K562 (cell line): ENCODE data around the gene ZDHHC11B. TPM values are rescaled to one million over a fixed set of nuclear protein-coding genes. Genes with fewer than 3 reads are reported as not detected.

Source experiments
- ATAC-seq: fragments of 200-7000 bp; cut with Tn5 transposase; 3 replicates; pipeline ENCODE4 v1.9.1; 2020; ENCODE audit warnings: moderate library complexity
- BruUV-seq: library from RNA; stranded (reverse); fragments of 400-500 nt; replicated peaks from 2 replicates; lab custom pipeline; 2021; lab: Mats Ljungman, UMichigan
- CTCF ChIA-PET: fragments of 300-600 bp; formaldehyde crosslinking; extraction: SDS; loops from one replicate; lab custom pipeline; 2021; ENCODE audit warnings: low intra/inter-chr PET ratio; lab: Yijun Ruan, JAX
- POLR2A ChIA-PET: fragments of 300-600, 350-650 bp; sonication (Branson Sonifier 250); formaldehyde crosslinking; extraction: SDS; loops from one replicate; lab custom pipeline; 2021; ENCODE audit warnings: antibody characterized with exemption, inconsistent platforms; lab: Yijun Ruan, JAX
- DNase-seq, 4 experiments: peaks; one replicate each; pipeline versions ENCODE4 v3.0.0 to v3.0.0-alpha.2; 2011 to 2018; ENCODE audit warnings: low spot score in 3 of 4, mixed read lengths in 3 of 4; ENCODE audit errors: extremely low read depth in 1 of 4
- FAIRE-seq: peaks from 2 replicates; lab custom pipeline; 2011; peaks lifted over from hg19 to GRCh38; lab: Jason Lieb, UNC
- H2AFZ ChIP-seq: 2 replicates; pipeline ENCODE4 v1.6.0; 2011; ENCODE audit warnings: low read depth, low read length, control low read depth, inconsistent platforms
- H3K27ac ChIP-seq: fragments of 200-600 bp; 3 replicates; pipeline ENCODE4 v1.8.0; 2011; ENCODE audit warnings: low read depth, mild to moderate bottlenecking, control low read depth, inconsistent platforms, low read length, moderate library complexity, mixed read lengths; ENCODE audit errors: extremely low read depth
- H3K27me3 ChIP-seq, 2 experiments: fragments of 300-600 bp in 1 of 2; 2 replicates in 1 of 2; 3 replicates in 1 of 2; pipeline versions ENCODE4 v1.6.0 to v1.8.0; 2011; ENCODE audit warnings: inconsistent platforms in 2 of 2, low read length in 2 of 2, mild to moderate bottlenecking in 1 of 2, mixed read lengths in 1 of 2, moderate library complexity in 1 of 2; ENCODE audit not compliant: control insufficient read depth in 2 of 2, insufficient read depth in 2 of 2
- H3K36me3 ChIP-seq: fragments of 300-600 bp; 3 replicates; pipeline ENCODE4 v1.8.0; 2011; ENCODE audit warnings: mild to moderate bottlenecking, low read length, inconsistent platforms; ENCODE audit not compliant: control insufficient read depth, insufficient read depth
- H3K4me1 ChIP-seq, 2 experiments: fragments of 200-600 bp in 1 of 2; replicated peaks in 1 of 2; 2 replicates in 1 of 2; 3 replicates in 1 of 2; pipeline versions ENCODE4 v1.5.1 to v1.8.0; 2011; ENCODE audit warnings: inconsistent platforms in 2 of 2, low read length in 2 of 2, mild to moderate bottlenecking in 1 of 2, mixed read lengths in 1 of 2, moderate library complexity in 1 of 2; ENCODE audit not compliant: control insufficient read depth in 2 of 2, insufficient read depth in 2 of 2
- H3K4me2 ChIP-seq: 2 replicates; pipeline ENCODE4 v1.6.1; 2011; ENCODE audit warnings: low read length, control low read depth, inconsistent platforms, mixed read lengths; ENCODE audit not compliant: insufficient read depth
- H3K4me3 ChIP-seq: fragments of 200-600 bp; sonication (generic), shearing (Covaris generic); 2 replicates; pipeline ENCODE4 v1.5.1; 2016; ENCODE audit warnings: control low read depth, inconsistent platforms
- H3K79me2 ChIP-seq: fragments of 200-600 bp; 3 replicates; pipeline ENCODE4 v1.8.0; 2011; ENCODE audit warnings: low read length, inconsistent platforms; ENCODE audit not compliant: control insufficient read depth, insufficient read depth
- H3K9ac ChIP-seq, 2 experiments: 2 replicates each; pipeline versions ENCODE4 v1.6.0 to v1.6.1; 2011; ENCODE audit warnings: low read depth in 2 of 2, low read length in 2 of 2, control low read depth in 1 of 2, inconsistent platforms in 1 of 2, mild to moderate bottlenecking in 1 of 2, mixed read lengths in 1 of 2; ENCODE audit not compliant: insufficient read depth in 1 of 2
- H3K9me1 ChIP-seq: one replicate; pipeline ENCODE4 v1.6.0; 2011; ENCODE audit warnings: inconsistent platforms, mild to moderate bottlenecking, low read length, moderate library complexity; ENCODE audit not compliant: control insufficient read depth, insufficient read depth
- H3K9me3 ChIP-seq: replicated peaks from 2 replicates; pipeline ENCODE4 v1.5.1; 2011; ENCODE audit warnings: low read depth, low read length, inconsistent platforms; ENCODE audit not compliant: control insufficient read depth, insufficient read depth
- H4K20me1 ChIP-seq: replicated peaks from 2 replicates; pipeline ENCODE4 v1.6.1; 2011; ENCODE audit warnings: low read length, inconsistent platforms, mixed read lengths; ENCODE audit not compliant: control insufficient read depth, insufficient read depth
- CGGBP1 ChIP-seq: fragments of 250-450 bp; sonication (Bioruptor Pico); IDR thresholded peaks from 2 replicates; pipeline ENCODE4 v1.9.0; 2021; ENCODE audit warnings: mild to moderate bottlenecking
- CHCHD3 ChIP-seq: fragments of 250-450 bp; sonication (Bioruptor Pico); IDR thresholded peaks from 2 replicates; pipeline ENCODE4 v2.1.2; 2022; ENCODE audit warnings: mild to moderate bottlenecking
- DMBX1 ChIP-seq: fragments of 250-450 bp; sonication (Bioruptor Pico); IDR thresholded peaks from 2 replicates; pipeline ENCODE4 v1.8.0; 2022; ENCODE audit warnings: inconsistent platforms, mild to moderate bottlenecking, moderate library complexity, borderline replicate concordance
- HMBOX1 ChIP-seq: sonication (generic); IDR thresholded peaks from 2 replicates; pipeline ENCODE4 v1.6.1; 2016
- NFXL1 ChIP-seq: fragments of 450-650 bp; formaldehyde crosslinking; IDR thresholded peaks from 2 replicates; pipeline ENCODE4 v1.4.0; 2021; ENCODE audit warnings: mild to moderate bottlenecking
- RBM22 ChIP-seq: fragments of 200-400 bp; formaldehyde crosslinking; IDR thresholded peaks from 2 replicates; pipeline ENCODE4 v1.6.1; 2018; ENCODE audit warnings: low read length, low read depth; ENCODE audit not compliant: poor library complexity, severe bottlenecking
- SAFB ChIP-seq: fragments of 200-400 bp; formaldehyde crosslinking; IDR thresholded peaks from 2 replicates; pipeline ENCODE4 v1.6.1; 2017; ENCODE audit warnings: low read depth, low read length, borderline replicate concordance
- SP1 ChIP-seq: sonication (generic); formaldehyde crosslinking; IDR thresholded peaks from 2 replicates; pipeline ENCODE4 v1.8.1; 2022; ENCODE audit warnings: mild to moderate bottlenecking, missing genetic modification reagents
- SRSF3 ChIP-seq: fragments of 200-400 bp; formaldehyde crosslinking; IDR thresholded peaks from 2 replicates; pipeline ENCODE4 v1.6.1; 2016; ENCODE audit warnings: mild to moderate bottlenecking, low read length, moderate library complexity; ENCODE audit not compliant: insufficient read depth
- ZNF217 ChIP-seq: sonication (generic); formaldehyde crosslinking; IDR thresholded peaks from 2 replicates; pipeline ENCODE4 v1.8.0; 2022; ENCODE audit warnings: mild to moderate bottlenecking, missing genetic modification reagents
- ZNF263 ChIP-seq: sonication (generic); formaldehyde crosslinking; IDR thresholded peaks from 2 replicates; pipeline ENCODE4 v1.8.0; 2022; ENCODE audit warnings: mild to moderate bottlenecking, missing genetic modification reagents, borderline replicate concordance
- ZNF3 ChIP-seq: fragments of 250-450 bp; sonication (Bioruptor Pico); IDR thresholded peaks from 2 replicates; pipeline ENCODE4 v1.5.0; 2021; ENCODE audit warnings: mild to moderate bottlenecking, moderate library complexity
- ZNF589 ChIP-seq: fragments of 200-800 bp; sonication (Bioruptor generic); IDR thresholded peaks from 2 replicates; pipeline ENCODE4 v1.6.1; 2016; ENCODE audit warnings: low read depth, missing genetic modification characterization, missing compliant biosample characterization
- ZNF639 ChIP-seq, 2 experiments: fragments of 200-800 bp in 1 of 2; sonication (Bioruptor generic) in 1 of 2; sonication (generic) in 1 of 2; formaldehyde crosslinking in 1 of 2; IDR thresholded peaks in 1 of 2; conservative IDR thresholded peaks in 1 of 2; 2 replicates each; pipeline versions ENCODE4 v1.5.0 to v1.6.1; 2016 to 2020; ENCODE audit warnings: missing compliant biosample characterization in 1 of 2, missing genetic modification characterization in 1 of 2, missing genetic modification reagents in 1 of 2
- WGBS: fragments of 100-300 bp; shearing (Covaris generic); methylation state at CpG from one replicate; pipeline ENCODE4 v1.1.6; 2016; ENCODE audit warnings: low coverage, mixed read lengths; ENCODE audit not compliant: insufficient coverage; ENCODE audit errors: missing lambda C conversion rate; 5-methylcytosine and 5-hydroxymethylcytosine counted together
- in situ Hi-C: fragments of 300-500 bp; cut with MboI; formaldehyde crosslinking; loops from 4 replicates; pipeline ENCODE4 v1.15.0; 2018; ENCODE audit warnings: inconsistent platforms, mixed read lengths
- intact Hi-C: fragments of 100-400 bp; cut with micrococcal nuclease; formaldehyde crosslinking; loops from 2 replicates; pipeline ENCODE4 v1.14.2; 2022
- polyA plus RNA-seq, 8 experiments: library from polyadenylated mRNA; depleted of rRNA in 4 of 8; stranded (reverse) in 5 of 8; unstranded in 3 of 8; fragments of >200 nt; fragmentation: Nextera tagmentation in 2 of 8; fragmentation: Illumina TruSeq in 1 of 8; extraction: Ambion mirVana in 2 of 8; extraction: Trizol in 1 of 8; gene quantifications; 2 replicates each; pipeline versions ENCODE4 v1.2.1 to v1.2.3, GENCODE V29; 2011 to 2014; ENCODE audit warnings: inconsistent platforms in 1 of 8, missing spikeins in 1 of 8
- total RNA-seq, 7 experiments: library from RNA; depleted of rRNA in 6 of 7; stranded (reverse); fragments of >200 nt in 6 of 7; fragmentation: Illumina TruSeq in 2 of 7; extraction: Trizol in 2 of 7; gene quantifications; 2 replicates each; pipeline versions ENCODE4 v1.2.1 to v1.2.3, GENCODE V29; 2011 to 2021; ENCODE audit warnings: low replicate concordance in 1 of 7

ZDHHC11B gene
- total and polyA plus RNA-seq, 9 of the 15 experiments (the other 6 are each of a cell fraction or from before 2014, with no cell fraction given): 0.03 to 0.23 (median 0.15) TPM; not detected in 3

GRCh38 chr5:684751-685216 is 99.7 kb downstream of the ZDHHC11B start:
- no TSS peak for BruUV-seq
- Histone ChIP-seq H3K36me3 (no peaks in the 10 kb centered on the region), H3K4me1 (no peaks in the 10 kb centered on the region; a peak in 1 of 5 replicates), H4K20me1 (0 out of 2 replicates have a peak, but pooled peaks cover 6% of the 10 kb centered on the region), H3K27ac (no peak overlapping the region), H3K4me2 (no peak overlapping the region), H3K9me3 (no peaks in the 10 kb centered on the region), H3K79me2 (no peaks in the 10 kb centered on the region), H3K27me3 (peaks cover 7 to 34% of the 10 kb centered on the region in 2 experiments; a peak in 4 of 5 replicates), H2AFZ (no peak overlapping the region), H3K9me1 (no peaks in the 10 kb centered on the region), H3K4me3 (no peak overlapping the region), H3K9ac (no peak overlapping the region)
- in situ Hi-C loops (no loop called here), intact Hi-C loops (loop anchor here (5.0 kb wide), 1 partner anchor 88 kb away; no protein-coding TSS in a partner anchor)
- CTCF ChIA-PET: no interaction called here
- WGBS: 3% methylated on average over 16 of the region's 17 CpGs
- DNase-seq: no peak
- FAIRE-seq: no peak
- no peak for ATAC-seq
- POLR2A ChIA-PET: no interaction called here
- TF ChIP-seq HMBOX1: no peak
- no peak for TF ChIP-seq NFXL1 (CRISPR knock-in tag)
- TF ChIP-seq SP1 (CRISPR knock-in tag): no peak
- no peak for TF ChIP-seq ZNF263 (CRISPR knock-in tag)
- TF ChIP-seq ZNF3 (CRISPR knock-in tag): no peak
- no peak for TF ChIP-seq RBM22
- TF ChIP-seq ZNF217 (CRISPR knock-in tag): no peak
- no peak for TF ChIP-seq ZNF589 (CRISPR knock-in tag)
- no peak for TF ChIP-seq CGGBP1
- TF ChIP-seq ZNF639 (CRISPR knock-in tag; conservative IDR thresholded peaks at IDR 0.05 in 1 of 2, IDR thresholded peaks at IDR 0.05 in 1 of 2): no peak
- TF ChIP-seq SRSF3: no peak
- no peak for TF ChIP-seq DMBX1
- no peak for TF ChIP-seq CHCHD3 (CRISPR knock-in tag)
- no peak for TF ChIP-seq SAFB
